Fibroblast of lung (primary cell): ENCODE measurements around the gene FNDC7.

Experiments
- CTCF ChIP-seq, 2 donors: IDR thresholded peaks in 1 of 2; conservative IDR thresholded peaks in 1 of 2; 1 replicate in 1 of 2; 2 replicates in 1 of 2; pipeline ENCODE4 v1.5.1; 2011 to 2012; ENCODE audit warnings: low read length in 2 of 2, control low read depth in 1 of 2, inconsistent platforms in 1 of 2, low read depth in 1 of 2, mild to moderate bottlenecking in 1 of 2
- EZH2 ChIP-seq: IDR thresholded peaks from 2 replicates; pipeline ENCODE4 v1.5.1; 2012; ENCODE audit warnings: low read length, control low read depth, mild to moderate bottlenecking; ENCODE audit errors: missing control alignments

DNA sequence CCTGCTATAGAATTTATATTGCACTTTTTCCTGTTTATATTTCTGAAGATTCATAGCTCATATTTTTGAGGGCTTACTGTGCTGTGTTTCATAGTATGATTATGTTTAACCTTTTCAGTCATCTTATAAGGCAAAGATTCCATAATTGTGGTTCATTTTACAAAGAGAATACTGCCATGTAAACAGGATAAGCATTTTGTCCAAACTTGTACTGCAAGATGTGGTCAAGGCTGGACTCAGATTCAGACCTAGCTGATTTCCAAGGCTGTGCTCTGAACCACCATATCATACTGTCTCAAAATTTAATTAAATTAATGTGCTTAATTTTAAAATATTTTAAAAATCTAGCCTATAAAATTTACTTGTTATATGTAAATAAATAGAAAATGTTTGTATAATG is 65.1 kb downstream of the FNDC7 start:
- TF ChIP-seq CTCF (conservative IDR thresholded peaks at IDR 0.05 in 1 of 2, IDR thresholded peaks at IDR 0.05 in 1 of 2; ENCODE audit: low read depth in 1 of 2, low read length in 2 of 2) (no peak), EZH2 (no peak)
